Activated T-helper 1 cell treated with anti-CD3 and anti-CD28 coated beads, Interleukin-2, amount 50 U/mL, for 16 hours (primary cell): ENCODE measurements around the gene ROCK1.
"Not testable (repeated sequence)": the region's sequence is repeated elsewhere in the genome, so short reads cannot be mapped to it uniquely, and the experiment has no call there.

Source experiments
- DNase-seq, 2 donors: peaks; one replicate each; pipeline ENCODE4 v3.0.0-alpha.2; 2020; ENCODE audit warnings: low read depth in 1 of 2, low spot score in 1 of 2

ROCK1 gene

GRCh38 chr18:21054252-21054821, 57.3 kb downstream of the ROCK1 start:
- DNase-seq, result no peak

- no peak for DNase-seq
These were observed 58.5 kb downstream of the ROCK1 start for GRCh38 chr18:21053127-21053526.

GRCh38 chr18:21052385-21052784, 59.2 kb downstream of the ROCK1 start:
- no peak for DNase-seq

GRCh38 chr18:21051620-21052019, 60.0 kb downstream of the ROCK1 start:
- no peak for DNase-seq

GRCh38 chr18:21049306-21049705, 62.3 kb downstream of the ROCK1 start:
- no peak for DNase-seq

- no peak for DNase-seq
These were observed 64.5 kb downstream of the ROCK1 start for GRCh38 chr18:21047126-21047525.

GRCh38 chr18:21040466-21040865, 71.1 kb downstream of the ROCK1 start:
- DNase-seq, result no peak

- DNase-seq, result no peak
These were observed 73.4 kb downstream of the ROCK1 start for GRCh38 chr18:21038201-21038600.

GRCh38 chr18:21031845-21032244, 79.8 kb downstream of the ROCK1 start:
- DNase-seq, result no peak

GRCh38 chr18:21018257-21018656, 93.4 kb downstream of the ROCK1 start:
- not testable (repeated sequence) for DNase-seq

- DNase-seq, result no peak
These were observed 99.3 kb downstream of the ROCK1 start for GRCh38 chr18:21012308-21012707.

GRCh38 chr18:21004726-21005125, 106.9 kb downstream of the ROCK1 start:
- no peak for DNase-seq

GRCh38 chr18:21000667-21001066, 110.9 kb downstream of the ROCK1 start:
- no peak for DNase-seq

- no peak for DNase-seq
These were observed 114.2 kb downstream of the ROCK1 start for GRCh38 chr18:20997371-20997770.

- DNase-seq, result no peak
These were observed 115.2 kb downstream of the ROCK1 start for GRCh38 chr18:20996418-20996817.

- DNase-seq, result no peak
These were observed 122.9 kb downstream of the ROCK1 start for GRCh38 chr18:20988726-20989125.

- DNase-seq, result no peak
These were observed 136.5 kb downstream of the ROCK1 start for GRCh38 chr18:20975077-20975476.

- no peak for DNase-seq
These were observed 139.7 kb downstream of the ROCK1 start for GRCh38 chr18:20971886-20972267.

GRCh38 chr18:20966795-20967194, 144.8 kb downstream of the ROCK1 start:
- no peak for DNase-seq

GRCh38 chr18:20963027-20963426, 148.6 kb downstream of the ROCK1 start:
- DNase-seq, result no peak

GRCh38 chr18:20960735-20961134, 150.9 kb downstream of the ROCK1 start:
- DNase-seq, result no peak

- not testable (repeated sequence) for DNase-seq
These were observed 160.8 kb downstream of the ROCK1 start for GRCh38 chr18:20950827-20951226.
